ENCODE results near the gene AAK1. TPM values are rescaled to one million over a fixed set of nuclear protein-coding genes. Genes with fewer than 3 reads are reported as not detected.
A peak's percentile ranks its signal among the peaks of the same experiment; 100 is the strongest.

Gene AAK1
- total RNA-seq, 1 donor from 2014 or later, result 68.2 TPM

DNA sequence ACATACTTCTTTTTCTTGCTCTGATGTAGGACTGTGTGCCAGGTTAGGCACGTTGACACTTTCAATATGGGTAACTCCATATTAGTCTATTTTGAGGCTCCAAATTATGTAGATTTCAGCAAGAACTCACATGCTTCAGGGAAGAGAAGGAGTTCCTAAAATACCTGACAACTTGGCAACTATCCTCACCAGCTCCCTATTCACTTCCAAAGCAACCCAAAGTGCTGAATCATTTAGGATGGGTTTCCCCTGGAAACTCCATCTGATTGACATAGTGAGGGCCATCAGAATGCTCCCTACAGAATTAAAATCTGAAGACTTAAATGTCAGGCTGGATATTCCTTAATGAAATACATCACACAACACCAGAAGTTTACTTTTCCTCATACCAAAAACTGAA, 173.8 kb downstream of the AAK1 start:
- Mint-ChIP-seq H3K36me3 (ENCODE audit: unreplicated experiment) (no peaks in the 10 kb centered on the region), H3K4me3 (ENCODE audit: unreplicated experiment) (no peak overlapping the region), H3K27ac (ENCODE audit: unreplicated experiment) (no peak overlapping the region), H3K9me3 (ENCODE audit: unreplicated experiment) (peaks cover 8% of the 10 kb centered on the region), H3K27me3 (ENCODE audit: unreplicated experiment) (no peaks in the 10 kb centered on the region), H3K4me1 (ENCODE audit: low read depth, unreplicated experiment) (peaks cover 18% of the 10 kb centered on the region)
- no peak for TF ChIP-seq CTCF (IDR thresholded peaks at IDR 0.05; ENCODE audit: partially characterized antibody, unreplicated experiment)
- no peak for DNase-seq

- no peak for DNase-seq
- no peaks in the 10 kb centered on the region for H3K27me3 Mint-ChIP-seq (ENCODE audit: unreplicated experiment)
- H3K9me3 Mint-ChIP-seq (ENCODE audit: unreplicated experiment), result peaks cover 8% of the 10 kb centered on the region
- H3K4me1 Mint-ChIP-seq (ENCODE audit: low read depth, unreplicated experiment), result peaks cover 19% of the 10 kb centered on the region
- H3K36me3 Mint-ChIP-seq (ENCODE audit: unreplicated experiment), result no peaks in the 10 kb centered on the region
- no peak overlapping the region for H3K27ac Mint-ChIP-seq (ENCODE audit: unreplicated experiment)
- no peak overlapping the region for H3K4me3 Mint-ChIP-seq (ENCODE audit: unreplicated experiment)
- no peak for TF ChIP-seq CTCF (IDR thresholded peaks at IDR 0.05; ENCODE audit: partially characterized antibody, unreplicated experiment)
Observed at GRCh38 chr2:69469375-69469774, 174.2 kb downstream of the AAK1 start.

DNA sequence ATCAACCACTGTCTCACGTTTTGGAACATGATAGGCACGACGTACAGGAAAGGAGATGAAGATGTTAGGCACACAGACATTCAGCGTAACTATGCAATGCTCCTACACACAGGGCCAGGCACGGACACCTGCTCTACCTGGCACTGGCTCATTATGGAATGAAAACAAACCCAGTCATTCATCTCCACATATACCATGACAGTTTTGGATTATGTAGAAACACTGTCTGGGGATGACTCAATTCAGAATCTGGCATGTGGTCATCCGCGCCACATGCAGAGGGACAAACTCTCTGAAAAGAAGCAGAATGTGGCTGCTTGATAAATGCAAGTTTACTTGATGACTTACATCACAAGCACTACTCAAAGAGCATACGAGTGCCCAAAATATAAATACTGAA, 176.8 kb downstream of the AAK1 start:
- H3K9me3 Mint-ChIP-seq (ENCODE audit: unreplicated experiment), result peaks cover 8% of the 10 kb centered on the region
- H3K27me3 Mint-ChIP-seq (ENCODE audit: unreplicated experiment), result no peaks in the 10 kb centered on the region
- no peak for TF ChIP-seq CTCF (IDR thresholded peaks at IDR 0.05; ENCODE audit: partially characterized antibody, unreplicated experiment)
- H3K4me3 Mint-ChIP-seq (ENCODE audit: unreplicated experiment), result no peak overlapping the region
- H3K4me1 Mint-ChIP-seq (ENCODE audit: low read depth, unreplicated experiment), result peaks cover 23% of the 10 kb centered on the region
- DNase-seq, result no peak
- no peak overlapping the region for H3K27ac Mint-ChIP-seq (ENCODE audit: unreplicated experiment)
- H3K36me3 Mint-ChIP-seq (ENCODE audit: unreplicated experiment), result peaks cover 4% of the 10 kb centered on the region

DNA sequence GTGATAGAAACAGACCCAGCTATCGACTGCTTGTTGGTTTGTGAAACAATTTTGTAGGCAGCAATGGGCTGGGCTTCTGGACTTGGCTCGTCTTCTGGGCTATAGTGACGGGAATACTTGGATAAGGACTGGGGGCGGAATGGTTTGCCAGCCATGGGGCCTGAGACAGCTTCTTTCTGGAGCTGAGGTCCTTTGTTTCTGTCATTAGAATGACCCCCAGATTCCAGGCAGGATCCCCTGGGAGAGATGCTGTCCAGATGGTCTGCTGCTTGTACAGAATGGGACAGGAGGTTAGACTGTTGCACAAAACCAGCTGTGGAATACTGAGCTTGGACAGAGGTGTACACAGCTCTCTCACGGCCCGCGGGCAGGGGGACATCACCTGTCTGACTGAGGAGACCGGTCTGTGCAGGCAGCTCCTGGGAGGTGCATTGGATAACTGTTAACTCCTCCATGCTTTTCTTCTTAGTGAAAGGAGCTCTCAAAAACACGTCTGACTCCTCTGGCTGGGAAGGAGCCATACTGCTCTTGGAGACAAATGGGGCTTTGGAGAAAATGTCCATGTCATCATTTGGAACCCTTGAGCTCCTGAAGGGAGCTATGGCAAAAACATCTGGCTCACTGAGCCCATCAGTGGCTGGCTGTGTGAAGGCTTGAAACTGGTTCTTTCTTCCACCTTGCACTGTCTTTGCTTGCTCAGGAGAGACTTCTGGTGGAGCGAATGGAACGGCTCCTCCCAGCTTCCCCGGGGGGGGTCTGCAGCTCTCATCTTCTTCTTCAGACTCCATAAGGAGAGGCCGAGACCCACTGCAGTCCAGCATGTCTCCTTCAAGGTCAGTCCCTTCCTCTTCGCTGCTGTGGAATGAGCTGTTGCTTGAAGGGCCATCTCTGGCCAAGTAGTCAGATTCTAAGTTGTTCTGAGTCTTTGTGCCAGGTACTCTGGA, 177.8 kb downstream of the AAK1 start:
- peaks cover 4% of the 10 kb centered on the region for H3K36me3 Mint-ChIP-seq (ENCODE audit: unreplicated experiment)
- peak overlapping the region; percentile 67 for H3K4me3 Mint-ChIP-seq (ENCODE audit: unreplicated experiment)
- H3K4me1 Mint-ChIP-seq (ENCODE audit: low read depth, unreplicated experiment), result peaks cover 23% of the 10 kb centered on the region
- no peak for TF ChIP-seq CTCF (IDR thresholded peaks at IDR 0.05; ENCODE audit: partially characterized antibody, unreplicated experiment)
- no peaks in the 10 kb centered on the region for H3K27me3 Mint-ChIP-seq (ENCODE audit: unreplicated experiment)
- peak; percentile 47 for DNase-seq
- peaks cover 8% of the 10 kb centered on the region for H3K9me3 Mint-ChIP-seq (ENCODE audit: unreplicated experiment)
- H3K27ac Mint-ChIP-seq (ENCODE audit: unreplicated experiment), result peak overlapping the region; percentile 96

DNA sequence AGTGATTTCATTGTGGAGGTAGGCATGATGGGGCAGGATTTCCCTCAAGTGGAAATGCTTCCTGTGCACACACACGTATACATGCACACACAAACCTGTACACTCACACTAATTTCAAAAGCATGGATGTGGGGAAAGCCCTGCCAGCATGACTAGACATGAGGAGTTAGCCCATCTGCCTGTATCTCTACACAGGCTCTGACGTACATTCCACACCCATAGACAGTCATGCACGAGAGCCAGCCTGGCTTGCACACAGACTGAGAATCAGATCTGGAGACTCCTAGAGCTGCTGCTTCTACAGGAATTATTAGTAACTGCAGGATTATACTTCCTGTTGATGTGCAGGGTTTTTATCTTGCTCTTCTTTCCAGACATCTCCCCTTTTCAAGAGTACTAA, 179.0 kb downstream of the AAK1 start:
- no peaks in the 10 kb centered on the region for H3K27me3 Mint-ChIP-seq (ENCODE audit: unreplicated experiment)
- peaks cover 4% of the 10 kb centered on the region for H3K36me3 Mint-ChIP-seq (ENCODE audit: unreplicated experiment)
- peak; percentile 45 for DNase-seq
- H3K4me3 Mint-ChIP-seq (ENCODE audit: unreplicated experiment), result peak overlapping the region; percentile 4
- no peak for TF ChIP-seq CTCF (IDR thresholded peaks at IDR 0.05; ENCODE audit: partially characterized antibody, unreplicated experiment)
- H3K27ac Mint-ChIP-seq (ENCODE audit: unreplicated experiment), result peak overlapping the region; percentile 96
- H3K9me3 Mint-ChIP-seq (ENCODE audit: unreplicated experiment), result peaks cover 8% of the 10 kb centered on the region
- peaks cover 23% of the 10 kb centered on the region for H3K4me1 Mint-ChIP-seq (ENCODE audit: low read depth, unreplicated experiment)
